Neural cell (in vitro differentiated cells): ENCODE results near the gene DNAL1. TPM values are rescaled to one million over a fixed set of nuclear protein-coding genes. Genes with fewer than 3 reads are reported as not detected.

Experiments used
- H2AFZ ChIP-seq: fragments of 200-600, 300-800 bp; sonication (generic), shearing (Covaris generic); 2 replicates; pipeline ENCODE4 v1.6.0; 2014; ENCODE audit warnings: low read depth, mild to moderate bottlenecking, antibody characterized with exemption, low read length, moderate library complexity
- H3F3A ChIP-seq: fragments of 200-600 bp; shearing (Covaris generic); 2 replicates; pipeline ENCODE4 v1.6.1; 2016; ENCODE audit warnings: mild to moderate bottlenecking, moderate library complexity, mixed read lengths, antibody characterized with exemption, low read length; ENCODE audit not compliant: insufficient read depth, poor library complexity, severe bottlenecking
- H3K27ac ChIP-seq: fragments of 200-600, 300-800 bp; sonication (generic), shearing (Covaris generic); 2 replicates; pipeline ENCODE4 v1.5.1; 2014; ENCODE audit warnings: mild to moderate bottlenecking, low read length, moderate library complexity
- H3K27me3 ChIP-seq: fragments of 300-800, 200-600 bp; sonication (generic), shearing (Covaris generic); 2 replicates; pipeline ENCODE4 v1.6.0; 2014; ENCODE audit warnings: mild to moderate bottlenecking, low read depth, low read length, moderate library complexity; ENCODE audit not compliant: insufficient read depth
- H3K36me3 ChIP-seq: fragments of 300-800, 200-600 bp; sonication (generic), shearing (Covaris generic); 2 replicates; pipeline ENCODE4 v1.5.1; 2014; ENCODE audit warnings: mild to moderate bottlenecking, antibody characterized with exemption, low read length, moderate library complexity; ENCODE audit not compliant: insufficient read depth
- H3K4me2 ChIP-seq: fragments of 300-800, 200-600 bp; sonication (generic), shearing (Covaris generic); 2 replicates; pipeline ENCODE4 v1.6.0; 2014; ENCODE audit warnings: mild to moderate bottlenecking, low read length
- H3K4me3 ChIP-seq: fragments of 300-800, 200-600 bp; sonication (generic), shearing (Covaris generic); 2 replicates; pipeline ENCODE4 v1.5.1; 2014; ENCODE audit warnings: mild to moderate bottlenecking, low read length, moderate library complexity
- H3K79me2 ChIP-seq: fragments of 200-600 bp; shearing (Covaris generic); replicated peaks from 2 replicates; pipeline ENCODE4 v1.6.0; 2014; ENCODE audit warnings: mild to moderate bottlenecking, low read length, moderate library complexity; ENCODE audit not compliant: insufficient read depth
- H3K9ac ChIP-seq: fragments of 300-800, 200-600 bp; sonication (generic), shearing (Covaris generic); 2 replicates; pipeline ENCODE4 v1.6.1; 2016; ENCODE audit warnings: mild to moderate bottlenecking, low read length, mixed read lengths
- H3K9me2 ChIP-seq: fragments of 200-600 bp; shearing (Covaris generic); 2 replicates; pipeline ENCODE4 v1.6.1; 2016; ENCODE audit warnings: mild to moderate bottlenecking, low read length, mixed read lengths; ENCODE audit not compliant: insufficient read depth
- H3K9me3 ChIP-seq: fragments of 200-600, 300-800 bp; sonication (generic), shearing (Covaris generic); 2 replicates; pipeline ENCODE4 v1.6.1; 2016; ENCODE audit warnings: mild to moderate bottlenecking, mixed run types, low read length, moderate library complexity, mixed read lengths
- H4K20me1 ChIP-seq: fragments of 200-600 bp; shearing (Covaris generic); 2 replicates; pipeline ENCODE4 v1.6.1; 2016; ENCODE audit warnings: mild to moderate bottlenecking, mixed run types; ENCODE audit not compliant: insufficient read depth
- CTCF ChIP-seq: fragments of 450-650 bp; IDR thresholded peaks from 2 replicates; pipeline ENCODE4 v1.5.1; 2014; ENCODE audit warnings: antibody characterized with exemption, mild to moderate bottlenecking, moderate library complexity; ENCODE audit not compliant: poor library complexity, severe bottlenecking
- EP300 ChIP-seq: fragments of 450-650 bp; conservative IDR thresholded peaks from 2 replicates; pipeline ENCODE4 v1.6.1; 2014; ENCODE audit warnings: antibody characterized with exemption, mild to moderate bottlenecking, moderate library complexity; ENCODE audit not compliant: poor library complexity, severe bottlenecking
- EZH2 ChIP-seq: fragments of 200-600, 300-800 bp; shearing (Covaris generic), sonication (generic); IDR thresholded peaks from 2 replicates; pipeline ENCODE4 v1.6.1; 2014; ENCODE audit warnings: antibody characterized with exemption, low read length, borderline replicate concordance, mild to moderate bottlenecking; ENCODE audit not compliant: insufficient read depth, poor library complexity, severe bottlenecking
- MXI1 ChIP-seq: fragments of 450-650 bp; conservative IDR thresholded peaks from 2 replicates; pipeline ENCODE4 v1.6.1; 2014; ENCODE audit warnings: antibody characterized with exemption, mild to moderate bottlenecking; ENCODE audit not compliant: poor library complexity, severe bottlenecking
- POLR2AphosphoS5 ChIP-seq: IDR thresholded peaks from 2 replicates; pipeline ENCODE4 v1.6.1; 2012
- RAD21 ChIP-seq: fragments of 450-650 bp; conservative IDR thresholded peaks from 2 replicates; pipeline ENCODE4 v1.6.1; 2014; ENCODE audit warnings: antibody characterized with exemption, mild to moderate bottlenecking, moderate library complexity
- REST ChIP-seq: IDR thresholded peaks from 2 replicates; pipeline ENCODE4 v1.6.1; 2012; ENCODE audit warnings: borderline replicate concordance
- SMC3 ChIP-seq: fragments of 450-650 bp; conservative IDR thresholded peaks from 2 replicates; pipeline ENCODE4 v1.6.1; 2014; ENCODE audit warnings: antibody characterized with exemption, mild to moderate bottlenecking, moderate library complexity; ENCODE audit not compliant: poor library complexity
- TAF1 ChIP-seq: IDR thresholded peaks from 2 replicates; pipeline ENCODE4 v1.6.1; 2012; ENCODE audit warnings: low read depth
- polyA plus RNA-seq: library from polyadenylated mRNA; depleted of rRNA; stranded (reverse); fragments of >200 nt; gene quantifications from 2 replicates; pipeline ENCODE4 v1.2.3, GENCODE V29; 2014

DNAL1 gene
- polyA plus RNA-seq, 1 donor from 2014 or later, result 33.4 TPM

GRCh38 chr14:73714656-73715081 is 69.9 kb downstream of the DNAL1 start:
- Histone ChIP-seq H2AFZ (peak overlapping the region; percentile 35), H3K9me3 (no peaks in the 10 kb centered on the region), H3K4me3 (peak overlapping the region; percentile 78), H3K4me2 (peak overlapping the region; percentile 89), H3K27me3 (no peaks in the 10 kb centered on the region), H3K9ac (peak overlapping the region; percentile 99), H3K27ac (peak overlapping the region; percentile 98), H3F3A (no peaks in the 10 kb centered on the region), H3K9me2 (no peaks in the 10 kb centered on the region), H3K36me3 (no peaks in the 10 kb centered on the region), H3K79me2 (peaks cover 69% of the 10 kb centered on the region), H4K20me1 (peaks cover 10% of the 10 kb centered on the region)
- TF ChIP-seq SMC3, result peak; percentile 13
- TF ChIP-seq EZH2, result no peak

- H3K9me3 ChIP-seq, result no peaks in the 10 kb centered on the region
- peaks cover 10% of the 10 kb centered on the region for H4K20me1 ChIP-seq
- H3K36me3 ChIP-seq, result no peaks in the 10 kb centered on the region
- TF ChIP-seq RAD21 (no peak), EZH2 (no peak), MXI1 (no peak), SMC3 (no peak), CTCF (no peak), POLR2AphosphoS5 (no peak), TAF1 (no peak), EP300 (no peak), REST (no peak)
- peak overlapping the region; percentile 89 for H3K4me2 ChIP-seq
- no peaks in the 10 kb centered on the region for H3F3A ChIP-seq
- H3K27ac ChIP-seq, result peak overlapping the region; percentile 98
- H2AFZ ChIP-seq, result no peak overlapping the region
- peak overlapping the region; percentile 99 for H3K9ac ChIP-seq
- peaks cover 59% of the 10 kb centered on the region for H3K79me2 ChIP-seq
- H3K27me3 ChIP-seq, result no peaks in the 10 kb centered on the region
- H3K4me3 ChIP-seq, result peak overlapping the region; percentile 78
- H3K9me2 ChIP-seq, result no peaks in the 10 kb centered on the region
Observed at GRCh38 chr14:73715707-73716106, 70.9 kb downstream of the DNAL1 start.

GRCh38 chr14:73717266-73717665 is 72.5 kb downstream of the DNAL1 start:
- H3K4me2 ChIP-seq, result peak overlapping the region; percentile 98

More at GRCh38 chr14:73717266-73717665, 72.5 kb downstream of the DNAL1 start:
- H3K9me3 ChIP-seq, result no peaks in the 10 kb centered on the region
- H3K9me2 ChIP-seq, result no peaks in the 10 kb centered on the region
- no peak for TF ChIP-seq REST
- no peak for TF ChIP-seq RAD21
- TF ChIP-seq CTCF, result no peak
- TF ChIP-seq POLR2AphosphoS5, result no peak
- TF ChIP-seq EZH2, result no peak
- no peak for TF ChIP-seq SMC3
- no peak for TF ChIP-seq MXI1
- TF ChIP-seq TAF1, result no peak
- no peak for TF ChIP-seq EP300
- no peaks in the 10 kb centered on the region for H3F3A ChIP-seq
- H3K9ac ChIP-seq, result peak overlapping the region; percentile 95
- H2AFZ ChIP-seq, result no peak overlapping the region
- peak overlapping the region; percentile 84 for H3K4me3 ChIP-seq
- no peaks in the 10 kb centered on the region for H3K27me3 ChIP-seq
- no peaks in the 10 kb centered on the region for H3K36me3 ChIP-seq
- peaks cover 43% of the 10 kb centered on the region for H3K79me2 ChIP-seq
- H3K27ac ChIP-seq, result peak overlapping the region; percentile 89
- peaks cover 4% of the 10 kb centered on the region for H4K20me1 ChIP-seq
